Inflammatory macrophage treated with lipopolysaccharide for 4 hours (primary cell): ENCODE measurements around the gene GDAP1L1.
"Not testable (repeated sequence)": the region's sequence is repeated elsewhere in the genome, so short reads cannot be mapped to it uniquely, and the experiment has no call there.

ENCODE experiments used
- DNase-seq: peaks from one replicate; pipeline ENCODE4 v3.0.0-alpha.2; 2020

GDAP1L1 gene

DNA sequence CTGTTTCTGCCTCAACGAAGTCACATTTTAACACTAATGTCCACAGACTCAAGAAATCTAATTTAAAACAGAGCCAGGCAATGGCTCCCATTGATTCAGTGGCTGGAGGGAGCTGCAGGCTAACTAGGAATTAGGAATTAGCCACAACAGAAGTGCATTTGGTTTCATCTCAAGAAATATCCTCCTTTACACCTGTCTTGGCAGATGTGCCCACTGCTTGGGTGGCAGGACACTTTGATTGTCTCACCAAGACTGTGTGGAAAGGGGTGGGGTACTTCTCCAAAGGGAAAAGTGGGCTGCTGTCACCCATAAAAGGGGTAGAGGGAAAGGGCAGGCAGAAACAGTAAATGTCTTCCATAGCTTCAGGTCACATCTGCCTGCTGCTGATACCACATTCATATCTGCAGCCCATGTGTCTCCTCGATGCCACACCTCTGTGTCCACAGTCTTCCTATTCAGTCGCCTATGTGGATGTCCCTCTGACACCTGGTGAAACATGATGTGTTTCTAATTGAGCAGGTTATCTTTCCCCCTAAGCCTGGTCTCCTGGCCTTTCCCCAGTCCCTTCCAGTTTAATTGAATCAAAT lies 25.6 kb upstream of the GDAP1L1 start:
- DNase-seq = no peak

DNA sequence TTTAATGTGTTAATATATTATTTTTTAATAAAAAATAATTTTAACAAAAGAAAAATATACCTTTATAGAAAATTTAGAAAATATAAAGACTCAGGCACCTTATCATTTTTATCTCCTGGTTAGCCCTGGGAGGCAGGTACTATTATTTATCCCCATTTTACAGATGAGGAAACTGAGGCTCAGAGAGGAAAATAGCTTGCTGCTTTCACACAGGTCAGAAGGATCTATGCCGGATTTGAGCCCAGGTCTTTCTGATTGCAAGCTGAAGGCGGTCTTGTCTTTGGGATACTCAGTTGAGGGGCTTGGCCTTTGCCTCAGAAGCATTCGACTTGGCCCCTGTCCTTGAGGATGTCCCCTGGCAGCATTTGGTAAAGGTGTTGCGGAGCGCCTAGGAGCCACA lies 25.1 kb upstream of the GDAP1L1 start:
- no peak for DNase-seq

DNA sequence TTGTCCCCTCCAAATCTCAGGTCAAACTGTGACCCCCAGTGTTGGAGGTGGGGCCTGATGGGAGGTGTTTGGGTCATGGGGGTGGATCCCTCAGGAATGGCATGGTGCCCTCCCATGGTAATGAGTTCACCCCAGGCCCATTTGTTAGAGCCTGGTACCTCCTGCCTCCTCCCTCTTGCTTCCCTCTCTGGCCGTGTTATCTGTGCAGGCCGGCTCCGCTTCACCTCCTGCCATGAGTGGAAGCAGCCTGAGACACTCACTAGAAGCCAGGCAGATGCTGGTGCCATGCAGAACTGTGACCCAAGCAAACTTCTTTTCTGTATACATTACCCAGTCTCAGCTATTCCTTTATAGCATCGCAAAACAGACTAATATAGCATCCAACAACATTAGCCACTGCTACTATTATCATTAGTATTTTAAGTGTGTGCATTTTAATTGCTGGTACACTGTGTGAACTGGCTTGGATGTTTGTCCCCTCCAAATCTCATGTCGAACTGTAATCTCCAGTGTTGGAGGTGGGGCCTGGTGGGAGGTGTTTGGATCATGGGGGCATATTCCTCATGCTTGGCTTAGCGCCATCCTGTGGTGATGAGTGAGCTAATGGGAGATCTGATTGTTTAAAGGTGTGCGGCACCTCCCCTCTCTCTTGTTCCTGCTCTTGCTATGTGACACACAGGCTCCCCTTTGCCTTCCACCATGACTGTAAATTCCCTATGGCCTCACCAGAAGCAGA lies 24.3 kb upstream of the GDAP1L1 start:
- no peak for DNase-seq

DNA sequence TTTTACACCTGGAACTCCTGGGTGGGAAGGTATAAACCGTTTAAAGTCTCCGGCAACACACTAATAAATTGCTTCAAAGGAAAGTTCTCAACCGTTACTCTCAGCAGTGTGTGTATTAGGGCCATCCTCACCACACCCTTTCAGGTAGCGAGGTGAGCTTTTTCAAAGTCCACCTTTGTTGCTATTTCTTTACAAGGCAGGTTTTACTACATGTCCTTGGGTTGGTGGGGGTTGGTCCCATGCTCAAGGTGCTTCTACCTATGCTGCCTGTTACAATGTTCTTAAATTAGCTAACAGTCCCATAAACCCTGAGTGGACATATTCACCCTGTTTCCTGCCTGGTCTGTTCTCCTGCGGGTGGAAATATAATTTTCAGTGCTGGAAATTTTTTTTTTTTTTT lies 23.4 kb upstream of the GDAP1L1 start:
- DNase-seq = no peak

DNA sequence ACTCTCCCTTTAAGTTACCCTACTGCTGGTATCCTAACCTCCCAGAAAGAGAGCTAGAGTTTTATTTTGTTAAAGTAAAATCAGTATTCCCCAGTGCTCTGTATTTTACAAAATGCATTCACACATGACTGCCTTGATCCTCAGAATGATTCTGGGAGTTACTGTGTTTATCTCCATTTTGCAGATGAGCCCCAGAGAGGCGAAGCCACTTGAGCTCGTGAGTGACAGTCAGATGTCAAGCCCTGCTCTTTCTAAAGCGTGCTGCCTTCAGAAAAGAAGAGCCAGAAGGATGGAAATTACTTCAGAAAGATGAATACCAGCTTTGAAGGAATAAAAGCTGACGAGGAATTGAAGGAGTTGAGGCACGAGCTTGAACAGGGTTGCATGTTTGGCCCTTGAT lies 22.5 kb upstream of the GDAP1L1 start:
- DNase-seq = no peak

DNA sequence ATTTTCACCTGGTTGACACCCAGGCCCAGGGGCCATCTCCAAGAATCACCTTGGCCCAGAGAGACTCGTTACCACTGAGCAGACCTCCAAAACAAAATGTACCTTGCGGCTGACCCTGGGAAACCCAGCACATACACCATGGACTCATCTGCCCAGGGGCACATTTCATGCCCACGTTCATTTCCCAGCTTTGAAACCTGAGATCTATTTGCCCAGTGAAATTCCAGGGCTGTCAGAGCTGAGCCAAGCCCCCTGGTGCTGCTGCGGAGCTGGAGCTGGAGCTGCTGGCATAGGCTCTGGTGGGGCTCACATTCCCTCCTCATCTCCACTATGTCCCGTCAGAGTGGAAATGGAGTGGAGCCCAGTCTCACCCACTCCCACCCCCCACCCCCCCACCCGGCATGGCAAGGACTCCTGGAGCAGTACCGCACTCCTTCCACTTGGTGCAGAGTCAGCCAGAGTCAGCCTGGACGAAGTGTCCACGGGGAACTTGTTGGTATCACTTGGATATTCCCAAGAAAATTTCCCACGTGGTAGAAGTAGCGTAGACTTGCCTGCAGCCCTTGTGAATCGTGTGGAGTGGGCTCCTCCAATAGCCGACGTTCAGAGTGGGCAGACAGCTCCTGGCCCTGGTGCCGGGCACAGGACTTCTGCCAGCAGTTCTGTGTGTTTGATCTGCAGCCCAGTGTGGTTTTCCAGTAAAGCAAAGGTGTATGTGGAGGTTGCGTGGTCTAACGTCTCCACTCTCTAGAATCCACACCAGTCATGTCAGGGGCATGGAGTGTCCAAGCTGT lies 18.4 kb upstream of the GDAP1L1 start:
- no peak for DNase-seq

DNA sequence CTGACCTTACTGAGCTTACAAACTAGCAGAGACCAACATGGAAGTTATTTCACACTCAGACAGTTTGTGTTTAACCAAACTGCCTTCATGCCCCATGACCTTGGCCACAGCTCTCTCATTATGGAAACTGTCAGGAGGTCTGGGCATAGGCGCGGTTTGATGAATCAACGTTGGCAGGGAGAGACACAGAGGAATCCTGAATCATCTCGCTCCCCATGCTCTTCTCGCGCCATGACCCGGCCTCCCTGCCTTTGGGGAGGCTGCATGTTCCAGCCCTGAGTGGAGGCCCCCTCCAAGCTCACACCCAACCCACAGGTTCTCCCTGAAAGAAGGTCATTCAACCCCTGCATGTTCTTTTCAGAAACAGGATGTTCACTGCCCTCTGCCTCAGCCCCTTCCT lies 15.9 kb upstream of the GDAP1L1 start:
- no peak for DNase-seq

DNA sequence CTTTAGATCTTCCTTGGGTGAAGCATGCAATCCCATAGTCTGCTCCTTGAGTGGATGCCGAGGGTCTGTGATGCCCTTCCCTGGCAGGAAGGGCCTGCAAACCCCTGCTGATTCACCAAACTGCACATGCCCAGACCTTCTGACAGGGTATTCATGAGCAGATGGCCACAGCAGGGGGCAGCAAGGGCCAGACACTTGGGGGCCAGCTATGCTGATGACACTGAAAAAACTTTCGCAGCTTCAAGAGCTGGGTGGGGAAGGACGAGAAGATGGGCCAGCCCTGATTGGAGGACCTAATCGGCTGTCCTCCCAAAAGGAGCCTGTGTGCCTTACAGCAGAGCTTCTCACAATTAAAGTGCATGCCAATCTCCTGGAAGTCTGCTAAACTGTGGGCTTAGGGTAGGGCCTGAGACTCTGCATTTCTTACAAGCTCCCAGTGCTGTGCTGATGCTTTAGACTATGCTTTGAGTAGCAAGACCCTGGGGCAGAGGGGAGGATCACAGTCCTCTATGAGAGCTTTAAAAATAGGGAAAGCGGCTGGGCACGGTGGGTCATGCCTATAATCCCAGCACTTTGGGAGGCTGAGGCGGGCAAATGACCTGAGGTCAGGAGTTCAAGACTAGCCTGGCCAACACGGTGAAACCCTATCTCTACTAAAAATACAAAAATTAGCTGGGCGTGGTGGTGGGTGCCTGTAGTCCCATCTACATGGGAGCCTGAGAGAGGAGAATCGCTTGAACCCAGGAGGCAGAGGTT lies 15.2 kb upstream of the GDAP1L1 start:
- DNase-seq = no peak

DNA sequence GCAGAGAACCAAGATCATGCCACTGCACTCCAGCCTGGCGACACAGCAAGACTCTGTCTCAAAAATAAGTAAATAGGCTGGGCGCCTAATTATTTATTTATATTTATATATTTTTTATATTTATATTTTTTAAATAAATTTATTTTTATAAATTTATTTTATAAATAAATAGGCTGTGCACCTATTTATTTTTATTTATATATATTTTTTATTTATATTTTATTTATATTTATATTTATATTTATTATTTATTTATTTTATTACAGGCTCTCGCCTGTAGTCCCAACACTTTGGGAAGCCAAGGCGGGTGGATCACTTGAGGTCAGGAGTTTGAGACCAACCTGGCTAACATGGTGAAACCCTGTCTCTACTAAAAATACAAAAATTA lies 14.6 kb upstream of the GDAP1L1 start:
- not testable (repeated sequence) for DNase-seq

DNA sequence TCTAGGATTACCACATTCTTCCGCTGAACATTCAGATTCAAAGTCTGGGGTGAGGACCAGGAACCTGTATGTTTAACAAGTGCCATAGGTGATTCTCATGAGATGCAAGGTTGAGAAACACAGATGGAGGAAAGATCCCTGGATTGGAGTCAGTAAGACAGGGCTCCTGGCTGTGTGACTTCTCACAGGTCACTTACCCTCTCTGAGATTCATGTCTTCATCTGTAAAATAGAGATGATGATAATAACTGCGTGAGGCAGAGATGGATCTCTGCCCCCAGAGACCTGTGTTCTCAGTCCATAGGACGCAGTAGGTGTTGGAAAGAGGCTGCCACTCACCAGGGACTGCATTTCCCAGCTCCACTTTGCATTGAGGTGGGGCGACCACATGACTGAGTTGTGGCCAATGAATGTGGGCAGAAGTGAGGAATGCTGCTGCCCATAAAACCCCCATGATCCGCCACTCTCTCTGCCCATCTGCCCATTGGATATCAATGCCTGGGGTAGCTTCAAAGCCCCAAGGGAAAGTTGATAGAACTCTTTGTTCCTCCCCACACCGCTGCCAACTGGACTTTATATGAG lies 13.6 kb upstream of the GDAP1L1 start:
- no peak for DNase-seq

DNA sequence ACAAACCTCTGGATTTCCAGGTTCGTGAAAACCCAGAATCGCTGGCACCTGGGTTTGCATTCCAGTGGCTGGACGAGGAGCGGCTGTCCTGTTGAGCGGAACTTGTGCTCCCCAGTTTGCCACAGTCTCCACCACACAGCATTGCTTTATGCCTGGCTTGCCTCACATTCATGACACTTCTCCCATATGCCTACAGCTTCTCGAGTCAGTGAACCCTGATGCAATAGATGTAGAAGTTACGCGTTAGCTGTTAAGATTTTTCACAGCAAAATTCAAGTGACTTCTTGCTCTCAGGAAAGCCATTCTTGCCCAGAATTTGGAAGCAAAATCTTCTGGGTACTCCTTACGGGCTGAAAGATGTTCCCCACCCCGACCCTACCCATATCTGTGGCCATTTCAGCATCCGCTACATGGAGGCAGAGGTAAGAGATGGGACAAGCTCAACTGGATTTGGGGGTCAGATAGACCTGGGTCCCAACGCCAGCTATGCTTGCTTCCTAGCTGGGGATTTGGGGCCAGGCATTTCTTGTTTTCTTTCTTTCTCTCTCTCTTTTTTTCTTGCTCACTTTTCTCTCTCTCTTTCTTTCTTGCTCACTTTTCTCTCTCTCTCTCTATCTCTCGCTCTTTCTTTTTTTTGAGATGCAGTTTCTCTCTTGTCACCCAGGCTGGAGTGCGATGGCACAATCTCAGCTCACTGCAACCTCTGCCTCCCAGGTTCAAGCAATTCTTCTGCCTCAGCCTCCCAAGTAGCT lies 12.4 kb upstream of the GDAP1L1 start:
- DNase-seq = no peak

DNA sequence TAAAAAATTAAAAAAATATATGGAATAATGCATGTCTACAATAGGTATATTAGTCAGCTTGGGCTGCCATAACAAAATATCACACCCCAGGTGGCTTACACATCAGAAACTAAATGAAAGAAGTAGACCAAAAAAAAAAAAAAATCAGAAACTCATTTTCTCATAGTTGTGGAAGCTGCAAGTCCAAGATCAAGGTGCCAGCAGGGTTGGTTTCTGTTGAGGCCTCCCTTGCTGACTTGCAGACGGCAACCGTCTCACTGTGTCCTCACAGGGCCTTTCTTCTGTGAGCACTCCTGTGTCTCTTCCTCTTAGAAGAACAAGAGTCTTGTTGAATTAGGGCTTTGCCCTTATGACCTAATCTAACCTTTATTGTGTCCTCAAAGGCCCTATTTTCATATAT lies 11.4 kb upstream of the GDAP1L1 start:
- DNase-seq = no peak

DNA sequence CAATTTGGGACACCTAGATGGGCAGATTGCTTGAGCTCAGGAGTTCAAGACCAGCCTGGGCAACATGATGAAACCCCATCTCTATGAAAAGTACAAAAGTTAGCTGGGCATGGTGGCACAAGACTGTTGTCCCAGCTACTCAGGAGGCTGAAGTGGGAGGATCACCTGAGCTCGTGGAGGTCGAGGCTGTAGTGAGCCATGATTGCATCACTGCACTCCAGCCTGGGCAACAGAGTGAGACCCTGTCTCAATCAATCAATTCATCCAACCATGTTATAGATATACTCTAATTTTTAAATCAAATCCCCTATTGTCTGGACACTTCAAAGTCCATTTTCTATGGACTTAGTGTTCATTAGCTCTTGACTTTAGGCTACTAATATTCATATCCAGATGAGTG lies 10.3 kb upstream of the GDAP1L1 start:
- not testable (repeated sequence) for DNase-seq

DNA sequence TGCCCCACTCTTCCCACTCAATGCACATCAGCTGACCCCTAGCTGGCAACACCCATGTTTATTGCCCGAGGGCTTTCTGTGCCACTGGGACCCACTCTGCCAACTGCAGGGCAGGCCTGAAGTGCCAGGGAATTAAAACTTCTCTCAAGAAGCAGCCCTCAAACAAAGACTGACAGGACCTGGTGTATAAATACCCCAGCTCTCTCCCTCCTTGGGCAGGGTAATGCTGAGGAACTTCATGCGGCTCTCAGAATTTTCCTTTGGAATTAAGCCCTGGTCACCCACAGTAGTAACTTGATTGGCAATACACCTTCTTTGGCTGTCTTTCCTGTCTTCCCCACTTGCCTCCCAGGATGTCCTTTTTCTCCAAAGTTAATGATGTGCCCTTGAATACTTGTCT lies 5.3 kb upstream of the GDAP1L1 start:
- no peak for DNase-seq

DNA sequence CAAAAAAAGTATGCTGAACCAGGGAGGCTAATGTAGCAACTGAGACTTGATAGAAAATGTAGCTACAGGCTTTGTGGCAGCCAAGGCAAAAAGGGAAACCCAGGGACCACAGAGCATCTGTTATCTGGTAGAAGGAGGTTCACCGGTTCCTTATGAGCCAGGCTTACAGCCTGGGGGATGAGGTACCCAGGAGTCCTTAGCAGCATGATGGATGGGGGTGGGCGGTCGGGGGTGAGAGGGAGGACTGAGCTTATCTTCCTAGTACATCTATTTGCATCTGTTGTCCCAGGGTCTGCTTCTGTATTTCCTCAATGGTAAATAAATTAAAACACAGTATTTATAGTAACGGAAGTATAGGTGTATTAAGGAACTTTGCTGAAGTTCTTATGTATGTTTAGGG lies 1.1 kb upstream of the GDAP1L1 start:
- DNase-seq = no peak

DNA sequence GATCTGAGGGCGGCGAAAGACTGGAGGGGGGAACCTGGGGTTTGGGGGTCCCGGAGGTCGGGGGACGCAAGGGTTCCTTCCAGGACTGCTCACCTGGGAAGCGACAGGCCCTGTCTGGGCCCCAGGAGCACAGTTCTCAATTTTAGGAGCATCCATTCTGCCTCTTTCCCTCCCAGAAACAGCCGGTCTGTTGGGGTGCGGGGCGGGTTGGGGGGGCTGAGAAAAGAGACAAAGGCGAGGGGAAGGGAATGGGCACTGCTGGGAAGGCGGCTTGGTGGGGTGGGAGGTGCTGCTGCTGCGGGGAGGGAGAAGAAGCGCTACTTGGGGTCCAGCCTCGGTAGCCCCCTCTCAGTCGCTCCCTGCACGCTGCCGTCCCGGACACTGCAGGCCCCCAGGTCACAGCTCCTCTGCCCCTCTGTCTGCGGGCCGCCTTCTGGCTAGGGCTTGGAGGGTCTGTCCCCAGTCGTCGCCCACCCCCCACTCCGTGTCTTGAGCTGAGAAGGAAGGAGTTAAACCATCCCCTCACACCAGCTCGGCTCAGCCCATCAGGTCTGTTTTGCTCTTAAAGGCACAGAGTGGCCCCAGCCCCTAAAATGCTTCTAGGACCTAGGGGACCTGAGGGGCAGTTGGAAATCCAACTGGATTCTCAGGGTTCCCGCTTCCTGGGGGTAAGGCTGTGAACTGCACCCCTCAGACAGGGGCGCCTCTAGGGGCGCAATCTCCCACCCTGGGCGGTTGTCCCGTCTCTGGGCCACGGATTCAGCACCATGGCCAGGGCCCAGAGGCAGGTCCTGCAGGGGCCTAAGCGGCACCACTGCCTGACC lies 690 bp downstream of the GDAP1L1 start:
- no peak for DNase-seq

DNA sequence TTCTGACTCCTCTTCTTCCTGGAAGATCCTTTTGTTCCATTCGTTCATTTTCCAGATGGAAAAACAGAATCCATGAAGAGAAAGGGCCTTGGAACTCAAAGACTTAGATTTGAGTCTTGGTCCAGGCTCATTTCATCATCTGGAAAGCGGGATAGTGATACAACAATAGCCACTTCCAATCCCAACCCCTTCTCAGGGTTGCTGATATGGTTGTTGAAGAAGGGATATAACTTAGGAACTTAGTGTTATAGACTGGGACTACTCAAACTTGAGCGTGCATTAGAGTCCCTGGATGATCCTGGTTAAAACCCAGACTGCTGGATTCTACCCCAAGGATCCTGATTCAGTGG lies 1.3 kb downstream of the GDAP1L1 start:
- DNase-seq = no peak

DNA sequence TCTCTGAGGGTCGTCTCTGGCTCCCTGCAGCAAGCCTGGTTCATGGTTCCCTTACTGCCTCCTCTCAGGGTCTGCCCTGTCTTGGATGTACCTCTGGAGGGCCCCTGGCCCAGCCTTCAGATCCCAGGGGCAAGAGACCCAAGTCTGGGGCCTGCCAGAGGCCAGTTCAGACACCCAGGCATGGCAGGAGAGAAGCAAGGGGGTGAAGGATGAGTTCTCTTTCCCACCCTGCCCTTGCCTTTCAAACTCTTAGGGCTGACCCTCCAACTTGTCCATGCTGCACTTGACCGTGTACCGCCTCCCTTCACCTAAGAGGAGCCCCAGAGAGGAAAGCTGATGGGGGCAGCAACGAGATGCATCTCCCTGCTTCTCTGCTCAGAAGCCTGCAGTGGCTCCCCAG lies 4.2 kb downstream of the GDAP1L1 start:
- no peak for DNase-seq

DNA sequence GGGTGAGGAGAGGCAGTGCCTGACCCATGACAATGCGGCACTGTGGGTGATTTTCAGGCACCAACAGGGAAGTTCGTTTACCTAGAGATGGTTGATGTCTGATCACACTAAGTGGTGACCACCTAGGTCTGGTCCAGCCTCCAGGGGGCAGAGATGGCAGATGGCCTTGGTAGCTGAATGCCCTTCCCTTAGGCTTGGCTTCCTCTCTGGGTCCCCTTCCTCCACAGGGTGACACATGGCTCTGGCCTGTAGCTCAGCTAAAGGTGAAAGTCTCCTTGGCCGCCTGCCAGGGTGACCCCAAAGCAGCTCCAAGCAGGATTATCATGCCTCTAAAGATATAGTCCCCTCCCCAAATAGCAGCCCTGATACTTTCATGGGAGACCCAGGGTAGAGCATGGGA lies 6.4 kb downstream of the GDAP1L1 start:
- DNase-seq = no peak

DNA sequence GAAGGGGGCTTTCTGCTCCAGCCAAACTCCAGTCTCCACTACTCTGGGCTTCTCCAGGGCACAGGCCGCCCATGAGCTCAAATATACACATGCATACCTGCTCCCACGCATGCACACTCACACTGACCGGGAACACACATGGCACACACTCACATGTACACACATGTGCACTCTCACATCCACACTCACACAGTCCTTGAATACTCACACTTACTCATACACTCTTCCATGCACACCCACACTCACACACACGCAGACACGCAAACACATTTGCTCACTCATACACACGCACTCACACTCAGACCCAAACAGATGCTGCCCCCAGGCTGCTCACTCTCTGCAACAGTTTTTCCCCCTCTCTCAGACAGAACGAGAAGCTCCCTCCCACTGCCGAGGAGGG lies 7.0 kb downstream of the GDAP1L1 start:
- DNase-seq = no peak

DNA sequence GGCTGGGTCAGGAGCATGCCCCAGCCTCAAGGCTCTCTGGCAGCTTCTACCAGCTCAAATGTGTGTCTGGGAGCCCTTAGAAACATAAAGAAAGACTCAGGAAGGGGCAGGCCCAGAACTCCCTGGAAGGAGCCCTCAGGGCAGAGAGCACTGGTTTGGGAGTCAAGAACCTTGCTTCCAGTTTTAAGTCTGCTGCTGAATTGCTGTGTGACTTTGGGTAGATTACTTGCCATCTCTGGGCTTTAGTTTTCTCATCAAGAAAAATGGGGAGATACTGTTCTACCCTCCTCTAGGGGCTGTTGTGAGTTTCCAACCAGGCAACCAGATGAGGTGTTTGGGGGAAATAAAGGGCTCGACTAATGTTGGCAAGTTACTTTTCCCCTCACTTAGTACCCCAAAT lies 8.8 kb downstream of the GDAP1L1 start:
- DNase-seq = no peak

DNA sequence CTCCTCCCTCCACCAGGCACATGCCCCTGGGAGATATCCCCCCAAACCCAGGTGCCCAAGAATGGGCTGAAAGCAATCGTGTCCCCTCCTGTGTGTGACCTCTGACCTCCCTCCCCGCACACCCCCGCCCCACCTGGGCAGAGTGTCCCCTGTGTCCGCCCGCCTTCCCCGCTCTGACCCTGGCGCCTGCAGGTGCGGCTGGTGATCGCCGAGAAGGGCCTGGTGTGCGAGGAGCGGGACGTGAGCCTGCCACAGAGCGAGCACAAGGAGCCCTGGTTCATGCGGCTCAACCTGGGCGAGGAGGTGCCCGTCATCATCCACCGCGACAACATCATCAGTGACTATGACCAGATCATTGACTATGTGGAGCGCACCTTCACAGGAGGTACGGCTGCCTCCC lies 9.9 kb downstream of the GDAP1L1 start:
- no peak for DNase-seq
